HepG2 (cell line): Measurements from ENCODE around the gene NEURL2. TPM values are rescaled to one million over a fixed set of nuclear protein-coding genes. Genes with fewer than 3 reads are reported as not detected.

Experiments
- ARID4A ChIP-seq: sonication (generic); formaldehyde crosslinking; IDR thresholded peaks from 2 replicates; pipeline ENCODE4 v1.5.0; 2020; ENCODE audit warnings: mild to moderate bottlenecking, missing genetic modification reagents, borderline replicate concordance
- GATAD1 ChIP-seq: IDR thresholded peaks from 2 replicates; pipeline ENCODE4 v1.6.1; 2016; ENCODE audit warnings: missing genetic modification reagents, missing compliant biosample characterization
- KLF16 ChIP-seq, 2 experiments: sonication (generic) in 1 of 2; formaldehyde crosslinking in 1 of 2; IDR thresholded peaks; 2 replicates each; pipeline versions ENCODE4 v1.6.1 to v1.8.0; 2016 to 2023; ENCODE audit warnings: missing genetic modification reagents in 2 of 2, missing compliant biosample characterization in 1 of 2
- MLX ChIP-seq: IDR thresholded peaks from 2 replicates; pipeline ENCODE4 v1.6.1; 2016
- RARA ChIP-seq: IDR thresholded peaks from 2 replicates; pipeline ENCODE4 v1.6.1; 2016; ENCODE audit warnings: missing genetic modification reagents, missing compliant biosample characterization
- THAP11 ChIP-seq: IDR thresholded peaks from 2 replicates; pipeline ENCODE4 v1.6.1; 2016; ENCODE audit warnings: missing biosample characterization, missing genetic modification reagents
- ZC3H4 ChIP-seq: sonication (generic); formaldehyde crosslinking; IDR thresholded peaks from 2 replicates; pipeline ENCODE4 v1.4.0; 2020; ENCODE audit warnings: missing genetic modification reagents, borderline replicate concordance
- ZEB1 ChIP-seq: IDR thresholded peaks from 2 replicates; pipeline ENCODE4 v1.6.1; 2012; ENCODE audit warnings: mild to moderate bottlenecking, low read depth, inconsistent platforms; ENCODE audit not compliant: insufficient replicate concordance
- ZFP90 ChIP-seq: sonication (generic); formaldehyde crosslinking; IDR thresholded peaks from 2 replicates; pipeline ENCODE4 v1.8.0; 2022; ENCODE audit warnings: missing genetic modification reagents, mild to moderate bottlenecking, inconsistent platforms, borderline replicate concordance
- ZNF160 ChIP-seq: sonication (generic); formaldehyde crosslinking; IDR thresholded peaks from 2 replicates; pipeline ENCODE4 v1.8.0; 2022; ENCODE audit warnings: mild to moderate bottlenecking, inconsistent platforms, missing genetic modification reagents
- ZNF329 ChIP-seq: sonication (generic); formaldehyde crosslinking; IDR thresholded peaks from 2 replicates; pipeline ENCODE4 v1.9.0; 2021; ENCODE audit warnings: low read depth, mild to moderate bottlenecking, missing genetic modification reagents
- ZNF333 ChIP-seq: sonication (generic); formaldehyde crosslinking; IDR thresholded peaks from 2 replicates; pipeline ENCODE4 v1.4.0; 2020; ENCODE audit warnings: mild to moderate bottlenecking, missing genetic modification reagents, borderline replicate concordance
- ZNF335 ChIP-seq: sonication (generic); formaldehyde crosslinking; IDR thresholded peaks from 2 replicates; pipeline ENCODE4 v1.4.0; 2020; ENCODE audit warnings: missing genetic modification reagents
- ZNF605 ChIP-seq: sonication (generic); formaldehyde crosslinking; IDR thresholded peaks from 2 replicates; pipeline ENCODE4 v1.8.0; 2022; ENCODE audit warnings: mild to moderate bottlenecking, missing genetic modification reagents
- ZNF609 ChIP-seq: sonication (generic); formaldehyde crosslinking; IDR thresholded peaks from 2 replicates; pipeline ENCODE4 v1.4.0; 2020; ENCODE audit warnings: mild to moderate bottlenecking, missing genetic modification reagents, borderline replicate concordance
- ZNF691 ChIP-seq: sonication (generic); formaldehyde crosslinking; IDR thresholded peaks from 2 replicates; pipeline ENCODE4 v1.4.0; 2020; ENCODE audit warnings: missing genetic modification reagents, low read depth, mild to moderate bottlenecking, borderline replicate concordance
- ZNF850 ChIP-seq: sonication (generic); formaldehyde crosslinking; conservative IDR thresholded peaks from 2 replicates; pipeline ENCODE4 v1.9.0; 2021; ENCODE audit warnings: mild to moderate bottlenecking, missing genetic modification reagents
- ZNF891 ChIP-seq: sonication (generic); formaldehyde crosslinking; IDR thresholded peaks from 2 replicates; pipeline ENCODE4 v1.5.0; 2020; ENCODE audit warnings: mild to moderate bottlenecking, missing genetic modification reagents
- polyA plus RNA-seq, 8 experiments: library from polyadenylated mRNA; depleted of rRNA in 3 of 8; stranded (reverse) in 7 of 8; unstranded in 1 of 8; fragments of >200 nt; fragmentation: Illumina TruSeq in 4 of 8; extraction: Trizol in 4 of 8; gene quantifications; 2 replicates each; pipeline versions ENCODE4 v1.2.1 to v1.2.3, GENCODE V29; 2011 to 2016; ENCODE audit warnings: low read depth in 4 of 8, missing spikeins in 1 of 8, mixed read lengths in 1 of 8; ENCODE audit not compliant: insufficient read depth in 1 of 8
- total RNA-seq, 5 experiments: library from RNA; depleted of rRNA; stranded (reverse); fragments of >200 nt; fragmentation: Illumina TruSeq; extraction: Trizol; gene quantifications; 2 replicates each; pipeline ENCODE4 v1.2.3, GENCODE V29; 2016; ENCODE audit warnings: low read depth in 1 of 5

NEURL2 gene
- total and polyA plus RNA-seq, 2 of the 13 experiments (the other 11 are each of a cell fraction or from before 2014, with no cell fraction given), result 7.2 to 9.7 TPM

GRCh38 chr20:45933266-45934045 lies 42.4 kb upstream of the NEURL2 start (continued):
- TF ChIP-seq MLX (no peak), ZNF691 (CRISPR knock-in tag) (peak; percentile 59; the same call in 1 of the 2 replicates), RARA (CRISPR knock-in tag) (peak; percentile 38; the same call in 1 of the 2 replicates), ZNF609 (peak; percentile 80; the same call in 1 of the 2 replicates), ZC3H4 (peak; percentile 90; the same call in 1 of the 2 replicates), ARID4A (CRISPR knock-in tag) (peak; percentile 62; the same call in 1 of the 2 replicates), ZNF605 (CRISPR knock-in tag) (peak; percentile 93), ZFP90 (CRISPR knock-in tag) (peak; percentile 65), ZEB1 (peak; percentile 9), ZNF333 (CRISPR knock-in tag) (0 out of 2 replicates have a peak, but pooled peaks have one; percentile 34), ZNF850 (no peak), ZNF160 (peak; percentile 53; the same call in 1 of the 2 replicates), KLF16 (CRISPR knock-in tag; IDR thresholded peaks at IDR 0.05) (peak in 1 of 2 experiments; percentile 83; a peak in 2 of 4 replicates), ZNF329 (no peak), GATAD1 (CRISPR knock-in tag) (no peak; the same call in 1 of the 2 replicates), ZNF891 (CRISPR knock-in tag) (no peak), THAP11 (CRISPR knock-in tag) (0 out of 2 replicates have a peak, but pooled peaks have one; percentile 38), ZNF335 (CRISPR knock-in tag) (no peak)
